ENCODE data around the gene PTPN14.

PTPN14 gene

GRCh38 chr1:214319938-214320337 is 231.5 kb downstream of the PTPN14 start:
- no peak overlapping the region for H3K4me3 ChIP-seq (ENCODE audit: low read length)
- no peak for DNase-seq
- no peaks in the 10 kb centered on the region for H3K79me1 ChIP-seq (ENCODE audit: low read length)
- H3K4me1 ChIP-seq (ENCODE audit: control insufficient read depth, low read depth, low read length) = peaks cover 3% of the 10 kb centered on the region
- H3K56ac ChIP-seq (ENCODE audit: low read length) = no peak overlapping the region
- H4K8ac ChIP-seq (ENCODE audit: low read depth, low read length) = no peak overlapping the region
- H3K36me3 ChIP-seq (ENCODE audit: control insufficient read depth, insufficient read depth, low read length) = no peaks in the 10 kb centered on the region
- H3K27ac ChIP-seq (ENCODE audit: low read depth, low read length) = no peak overlapping the region
- WGBS (ENCODE audit: extremely low coverage, insufficient coverage, low lambda C conversion rate) = no CpG with 5 or more reads among the region's 5 CpGs
- H3K4ac ChIP-seq (ENCODE audit: low read depth, low read length) = no peak overlapping the region
- H2BK120ac ChIP-seq (ENCODE audit: low read depth, low read length) = no peak overlapping the region
- H3K9ac ChIP-seq (ENCODE audit: low read length) = no peak overlapping the region
- H3K79me2 ChIP-seq (ENCODE audit: control insufficient read depth, insufficient read depth, low read length) = no peaks in the 10 kb centered on the region
- H3K23ac ChIP-seq (ENCODE audit: low read length) = no peak overlapping the region
- H4K5ac ChIP-seq (ENCODE audit: low read length) = no peak overlapping the region
- no peak overlapping the region for H2BK15ac ChIP-seq (replicated peaks; ENCODE audit: low read depth)
- no peak overlapping the region for H3K18ac ChIP-seq (ENCODE audit: low read length)
- no peak overlapping the region for H2BK5ac ChIP-seq (ENCODE audit: low read length)
- no peaks in the 10 kb centered on the region for H3K27me3 ChIP-seq (ENCODE audit: insufficient read depth, low read length, poor library complexity)
- no peak overlapping the region for H3K4me2 ChIP-seq (ENCODE audit: low read length)
- H2AK5ac ChIP-seq (ENCODE audit: low read length) = no peak overlapping the region

DNA sequence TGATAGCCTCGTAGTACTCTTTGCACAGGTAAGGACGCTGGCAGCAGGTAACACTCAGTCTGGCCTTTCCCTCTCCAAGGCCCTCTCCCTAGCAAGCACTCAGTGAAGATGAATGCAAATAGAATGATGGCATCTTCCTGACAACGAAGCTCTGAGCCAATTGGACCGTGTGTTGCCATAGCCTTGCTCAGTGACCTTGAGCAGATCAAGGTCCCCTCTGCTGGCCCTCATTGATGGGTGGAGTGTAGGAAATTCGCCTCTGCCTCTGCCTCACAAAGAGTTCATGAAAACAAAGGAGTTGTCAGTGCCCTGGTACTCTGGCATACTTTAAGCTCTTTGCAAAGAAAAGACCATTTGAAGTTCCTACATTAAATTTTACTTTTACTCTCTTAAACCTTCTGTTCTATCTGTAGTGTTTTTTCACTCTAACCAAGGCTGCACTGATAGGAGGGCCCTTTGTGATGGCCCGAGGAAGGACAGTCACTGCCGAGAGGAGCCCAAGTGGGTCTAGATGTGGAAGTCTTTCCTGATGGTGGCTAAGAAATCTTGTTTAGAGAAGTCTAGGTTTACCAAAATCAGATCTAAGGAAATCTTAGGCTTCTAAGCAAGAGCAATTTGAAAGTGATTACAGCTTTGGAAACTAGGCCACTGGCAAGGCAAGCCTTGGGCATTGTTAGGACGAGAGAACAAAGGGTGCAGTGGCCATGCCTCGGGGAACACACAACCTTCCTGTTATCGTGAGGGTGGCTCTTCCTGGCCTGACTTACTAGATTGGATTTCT is 232.3 kb downstream of the PTPN14 start:
- WGBS (ENCODE audit: extremely low coverage, insufficient coverage, low lambda C conversion rate) = no CpG with 5 or more reads among the region's 10 CpGs

DNA sequence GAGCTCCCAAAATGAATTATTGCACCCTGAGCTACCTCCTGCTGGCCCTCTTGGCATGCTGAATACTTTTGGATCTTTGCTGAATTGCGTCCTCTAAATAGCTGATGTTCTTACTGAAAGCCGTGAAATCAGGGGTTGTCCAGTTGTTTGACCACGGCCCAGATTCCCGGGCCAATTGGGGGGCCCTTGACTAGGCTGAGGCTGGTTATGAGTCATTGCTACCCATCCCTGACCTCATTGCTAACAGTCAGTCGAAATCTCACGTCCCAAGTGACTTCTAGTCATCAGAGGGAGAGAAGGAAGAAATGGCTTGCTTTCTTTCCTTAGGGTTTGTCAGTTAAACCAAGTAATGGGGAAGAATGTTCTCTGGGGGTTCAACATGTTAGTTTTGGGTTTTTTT is 233.0 kb downstream of the PTPN14 start:
- peaks cover 3% of the 10 kb centered on the region for H3K4me1 ChIP-seq (ENCODE audit: control insufficient read depth, low read depth, low read length)
- no peak overlapping the region for H2BK5ac ChIP-seq (ENCODE audit: low read length)
- H3K9ac ChIP-seq (ENCODE audit: low read length) = no peak overlapping the region
- H2BK15ac ChIP-seq (replicated peaks; ENCODE audit: low read depth) = no peak overlapping the region
- no peak overlapping the region for H3K56ac ChIP-seq (ENCODE audit: low read length)
- no peaks in the 10 kb centered on the region for H3K27me3 ChIP-seq (ENCODE audit: insufficient read depth, low read length, poor library complexity)
- no peak overlapping the region for H3K4me2 ChIP-seq (ENCODE audit: low read length)
- H3K4ac ChIP-seq (ENCODE audit: low read depth, low read length) = peak overlapping the region; percentile 43
- no peak overlapping the region for H4K5ac ChIP-seq (ENCODE audit: low read length)
- H3K36me3 ChIP-seq (ENCODE audit: control insufficient read depth, insufficient read depth, low read length) = no peaks in the 10 kb centered on the region
- no peak for DNase-seq
- no CpG with 5 or more reads among the region's 6 CpGs for WGBS (ENCODE audit: extremely low coverage, insufficient coverage, low lambda C conversion rate)
- H3K27ac ChIP-seq (ENCODE audit: low read depth, low read length) = no peak overlapping the region
- H4K8ac ChIP-seq (ENCODE audit: low read depth, low read length) = no peak overlapping the region
- no peak overlapping the region for H2BK120ac ChIP-seq (ENCODE audit: low read depth, low read length)
- H3K23ac ChIP-seq (ENCODE audit: low read length) = no peak overlapping the region
- no peak overlapping the region for H3K4me3 ChIP-seq (ENCODE audit: low read length)
- no peak overlapping the region for H2AK5ac ChIP-seq (ENCODE audit: low read length)
- no peaks in the 10 kb centered on the region for H3K79me2 ChIP-seq (ENCODE audit: control insufficient read depth, insufficient read depth, low read length)
- H3K79me1 ChIP-seq (ENCODE audit: low read length) = no peaks in the 10 kb centered on the region
- peak overlapping the region; percentile 6 for H3K18ac ChIP-seq (ENCODE audit: low read length)

More for the DNA sequence above, 232.3 kb downstream of the PTPN14 start:
- DNase-seq = no peak
- Histone ChIP-seq H3K79me2 (ENCODE audit: control insufficient read depth, insufficient read depth, low read length) (no peaks in the 10 kb centered on the region), H3K18ac (ENCODE audit: low read length) (no peak overlapping the region), H3K36me3 (ENCODE audit: control insufficient read depth, insufficient read depth, low read length) (no peaks in the 10 kb centered on the region), H3K9ac (ENCODE audit: low read length) (no peak overlapping the region), H2BK5ac (ENCODE audit: low read length) (no peak overlapping the region), H3K4me2 (ENCODE audit: low read length) (no peak overlapping the region), H3K56ac (ENCODE audit: low read length) (no peak overlapping the region), H3K4me3 (ENCODE audit: low read length) (no peak overlapping the region), H3K4ac (ENCODE audit: low read depth, low read length) (no peak overlapping the region), H2BK15ac (replicated peaks; ENCODE audit: low read depth) (no peak overlapping the region), H2AK5ac (ENCODE audit: low read length) (no peak overlapping the region), H2BK120ac (ENCODE audit: low read depth, low read length) (no peak overlapping the region), H3K27me3 (ENCODE audit: insufficient read depth, low read length, poor library complexity) (no peaks in the 10 kb centered on the region), H3K79me1 (ENCODE audit: low read length) (no peaks in the 10 kb centered on the region), H4K8ac (ENCODE audit: low read depth, low read length) (no peak overlapping the region), H3K27ac (ENCODE audit: low read depth, low read length) (no peak overlapping the region), H3K4me1 (ENCODE audit: control insufficient read depth, low read depth, low read length) (peaks cover 3% of the 10 kb centered on the region), H3K23ac (ENCODE audit: low read length) (no peak overlapping the region), H4K5ac (ENCODE audit: low read length) (no peak overlapping the region)

- H2BK120ac ChIP-seq (ENCODE audit: low read depth, low read length) = no peak overlapping the region
- no peaks in the 10 kb centered on the region for H3K36me3 ChIP-seq (ENCODE audit: control insufficient read depth, insufficient read depth, low read length)
- no peak overlapping the region for H4K8ac ChIP-seq (ENCODE audit: low read depth, low read length)
- H3K27ac ChIP-seq (ENCODE audit: low read depth, low read length) = no peak overlapping the region
- no peak overlapping the region for H3K23ac ChIP-seq (ENCODE audit: low read length)
- no peak overlapping the region for H3K4me2 ChIP-seq (ENCODE audit: low read length)
- no peak overlapping the region for H3K56ac ChIP-seq (ENCODE audit: low read length)
- no peak overlapping the region for H2BK5ac ChIP-seq (ENCODE audit: low read length)
- no peaks in the 10 kb centered on the region for H3K79me2 ChIP-seq (ENCODE audit: control insufficient read depth, insufficient read depth, low read length)
- H4K5ac ChIP-seq (ENCODE audit: low read length) = no peak overlapping the region
- no peaks in the 10 kb centered on the region for H3K79me1 ChIP-seq (ENCODE audit: low read length)
- peaks cover 3% of the 10 kb centered on the region for H3K4me1 ChIP-seq (ENCODE audit: control insufficient read depth, low read depth, low read length)
- no CpG with 5 or more reads among the region's 5 CpGs for WGBS (ENCODE audit: extremely low coverage, insufficient coverage, low lambda C conversion rate)
- H3K18ac ChIP-seq (ENCODE audit: low read length) = peak overlapping the region; percentile 82
- no peak overlapping the region for H3K4me3 ChIP-seq (ENCODE audit: low read length)
- peak; percentile 64 for DNase-seq
- no peak overlapping the region for H2BK15ac ChIP-seq (replicated peaks; ENCODE audit: low read depth)
- no peaks in the 10 kb centered on the region for H3K27me3 ChIP-seq (ENCODE audit: insufficient read depth, low read length, poor library complexity)
- no peak overlapping the region for H2AK5ac ChIP-seq (ENCODE audit: low read length)
- no peak overlapping the region for H3K4ac ChIP-seq (ENCODE audit: low read depth, low read length)
- no peak overlapping the region for H3K9ac ChIP-seq (ENCODE audit: low read length)
Measured at GRCh38 chr1:214317734-214318133, 233.7 kb downstream of the PTPN14 start.

GRCh38 chr1:214317300-214317699 is 234.1 kb downstream of the PTPN14 start:
- H3K4me3 ChIP-seq (ENCODE audit: low read length) = no peak overlapping the region
- no peak overlapping the region for H3K56ac ChIP-seq (ENCODE audit: low read length)
- no peak overlapping the region for H2AK5ac ChIP-seq (ENCODE audit: low read length)
- H2BK15ac ChIP-seq (replicated peaks; ENCODE audit: low read depth) = no peak overlapping the region
- no peak overlapping the region for H3K27ac ChIP-seq (ENCODE audit: low read depth, low read length)
- WGBS (ENCODE audit: extremely low coverage, insufficient coverage, low lambda C conversion rate) = no CpG with 5 or more reads among the region's 4 CpGs
- H3K27me3 ChIP-seq (ENCODE audit: insufficient read depth, low read length, poor library complexity) = no peaks in the 10 kb centered on the region
- no peak overlapping the region for H3K9ac ChIP-seq (ENCODE audit: low read length)
- H2BK120ac ChIP-seq (ENCODE audit: low read depth, low read length) = no peak overlapping the region
- no peak overlapping the region for H2BK5ac ChIP-seq (ENCODE audit: low read length)
- DNase-seq = peak; percentile 78
- no peak overlapping the region for H3K4me2 ChIP-seq (ENCODE audit: low read length)
- H3K4me1 ChIP-seq (ENCODE audit: control insufficient read depth, low read depth, low read length) = peaks cover 3% of the 10 kb centered on the region
- no peak overlapping the region for H3K4ac ChIP-seq (ENCODE audit: low read depth, low read length)
- H3K79me2 ChIP-seq (ENCODE audit: control insufficient read depth, insufficient read depth, low read length) = no peaks in the 10 kb centered on the region
- H4K8ac ChIP-seq (ENCODE audit: low read depth, low read length) = no peak overlapping the region
- no peak overlapping the region for H3K23ac ChIP-seq (ENCODE audit: low read length)
- no peak overlapping the region for H4K5ac ChIP-seq (ENCODE audit: low read length)
- no peak overlapping the region for H3K18ac ChIP-seq (ENCODE audit: low read length)
- no peaks in the 10 kb centered on the region for H3K36me3 ChIP-seq (ENCODE audit: control insufficient read depth, insufficient read depth, low read length)
- no peaks in the 10 kb centered on the region for H3K79me1 ChIP-seq (ENCODE audit: low read length)

DNA sequence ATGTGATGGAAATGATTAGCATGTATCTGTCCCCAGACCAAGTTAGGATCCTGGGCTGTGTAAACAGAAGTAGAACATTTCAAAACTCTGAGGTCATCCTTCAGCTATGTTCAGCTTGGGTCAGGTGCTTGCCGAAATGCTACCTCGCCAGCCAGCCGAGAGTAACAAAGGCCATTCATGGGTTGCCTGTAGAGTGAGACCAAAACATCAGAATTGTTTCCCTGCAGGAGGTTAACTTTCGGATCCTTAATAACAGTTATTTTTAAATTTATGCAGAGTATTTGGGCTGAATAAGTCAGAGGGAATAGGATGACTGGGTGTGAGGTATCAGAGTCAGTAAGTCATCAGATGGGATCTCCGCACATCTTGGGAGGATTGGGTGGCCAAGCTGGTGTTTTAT is 234.8 kb downstream of the PTPN14 start:
- Histone ChIP-seq H4K8ac (ENCODE audit: low read depth, low read length) (no peak overlapping the region), H3K27me3 (ENCODE audit: insufficient read depth, low read length, poor library complexity) (no peaks in the 10 kb centered on the region), H3K18ac (ENCODE audit: low read length) (no peak overlapping the region), H3K23ac (ENCODE audit: low read length) (no peak overlapping the region), H3K27ac (ENCODE audit: low read depth, low read length) (no peak overlapping the region), H2BK5ac (ENCODE audit: low read length) (no peak overlapping the region), H3K4ac (ENCODE audit: low read depth, low read length) (no peak overlapping the region), H3K36me3 (ENCODE audit: control insufficient read depth, insufficient read depth, low read length) (no peaks in the 10 kb centered on the region), H2BK120ac (ENCODE audit: low read depth, low read length) (no peak overlapping the region), H3K4me2 (ENCODE audit: low read length) (no peak overlapping the region), H3K79me2 (ENCODE audit: control insufficient read depth, insufficient read depth, low read length) (no peaks in the 10 kb centered on the region), H3K9ac (ENCODE audit: low read length) (no peak overlapping the region), H3K79me1 (ENCODE audit: low read length) (peaks cover 3% of the 10 kb centered on the region), H3K4me3 (ENCODE audit: low read length) (no peak overlapping the region), H2BK15ac (replicated peaks; ENCODE audit: low read depth) (no peak overlapping the region), H4K5ac (ENCODE audit: low read length) (no peak overlapping the region), H3K4me1 (ENCODE audit: control insufficient read depth, low read depth, low read length) (peaks cover 3% of the 10 kb centered on the region), H2AK5ac (ENCODE audit: low read length) (no peak overlapping the region), H3K56ac (ENCODE audit: low read length) (no peak overlapping the region)
- WGBS (ENCODE audit: extremely low coverage, insufficient coverage, low lambda C conversion rate) = no CpG with 5 or more reads among the region's 5 CpGs
- peak; percentile 95 for DNase-seq
